Activated CD4-positive, alpha-beta T cell treated with anti-CD3 and anti-CD28 coated beads for 36 hours (primary cell): ENCODE measurements around the gene IDNK. TPM values are rescaled to one million over a fixed set of nuclear protein-coding genes. Genes with fewer than 3 reads are reported as not detected.

Source experiments
- ATAC-seq: fragments of 200-7000 bp; cut with Tn5 transposase; one replicate; pipeline ENCODE4 v1.10.0; 2021; ENCODE audit warnings: mild to moderate bottlenecking, moderate library complexity
- CTCF ChIA-PET: fragments of 350-600 bp; sonication (Branson Sonifier 250); formaldehyde crosslinking; loops from one replicate; lab custom pipeline; 2021; ENCODE audit warnings: antibody characterized with exemption; lab: Charles Lee
- POLR2A ChIA-PET: fragments of 350-600 bp; sonication (Branson Sonifier 250); formaldehyde crosslinking; loops from one replicate; lab custom pipeline; 2021; ENCODE audit warnings: antibody characterized with exemption, inconsistent platforms; lab: Charles Lee
- DNase-seq: peaks from one replicate; pipeline ENCODE4 v3.0.0-alpha.2; 2020
- H3K27ac Mint-ChIP-seq: one replicate; pipeline ENCODE4 v1.8.0; 2021; ENCODE audit warnings: mixed read lengths
- H3K27me3 Mint-ChIP-seq: one replicate; pipeline ENCODE4 v1.8.0; 2021; ENCODE audit warnings: mixed read lengths
- H3K36me3 Mint-ChIP-seq: one replicate; pipeline ENCODE4 v1.8.0; 2021; ENCODE audit warnings: low read depth, mixed read lengths
- H3K4me1 Mint-ChIP-seq: one replicate; pipeline ENCODE4 v1.8.0; 2021; ENCODE audit warnings: mixed read lengths
- H3K4me3 Mint-ChIP-seq: one replicate; pipeline ENCODE4 v1.8.0; 2021; ENCODE audit warnings: mild to moderate bottlenecking, moderate library complexity, mixed read lengths
- H3K9me3 Mint-ChIP-seq: one replicate; pipeline ENCODE4 v1.8.0; 2021; ENCODE audit warnings: low read depth, mixed read lengths
- intact Hi-C, 2 experiments: fragments of 100-400 bp; cut with DNase I in 1 of 2; cut with micrococcal nuclease in 1 of 2; formaldehyde crosslinking; loops; one replicate each; pipeline versions ENCODE4 v1.14.2 to v1.15.1; 2022 to 2024; cut with DNase I, micrococcal nuclease
- total RNA-seq, 2 experiments: library from RNA; stranded (reverse); gene quantifications; one replicate each; pipeline ENCODE4 v1.2.3, GENCODE V29; 2021

Gene IDNK
- total RNA-seq, 2 experiments from 2014 or later: 4.6 to 4.7 TPM

DNA sequence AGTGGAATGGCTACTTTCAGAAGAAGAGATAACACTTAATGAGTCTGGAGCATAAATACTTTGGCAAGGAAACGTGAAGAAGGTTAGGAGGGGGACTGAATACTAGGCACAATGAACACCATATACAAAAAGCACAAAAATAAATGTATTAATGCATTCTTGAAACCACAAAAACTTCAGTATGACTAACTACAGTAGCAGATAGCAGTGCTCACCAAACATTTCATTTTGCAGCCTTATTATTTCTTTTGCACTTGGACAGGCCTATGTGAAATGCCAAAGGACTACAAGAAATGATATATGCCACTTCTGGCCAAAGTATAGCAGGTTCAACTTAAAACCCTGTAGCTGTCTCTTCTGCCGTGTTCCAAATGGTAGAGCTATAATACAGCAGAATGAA is 58.5 kb downstream of the IDNK start:
- Mint-ChIP-seq H3K9me3 (no peaks in the 10 kb centered on the region), H3K4me1 (peaks cover 24% of the 10 kb centered on the region), H3K36me3 (peaks cover 31% of the 10 kb centered on the region), H3K4me3 (no peak overlapping the region), H3K27me3 (no peaks in the 10 kb centered on the region), H3K27ac (no peak overlapping the region)
- intact Hi-C loops: no loop called here
- no peak for DNase-seq
- ChIA-PET POLR2A (no interaction called here), CTCF (interaction anchor here (1.2 to 1.3 kb wide), 2 partner anchors 10 to 14 kb away, joined by 3 read pairs; no protein-coding TSS in a partner anchor)
- no peak for ATAC-seq

DNA sequence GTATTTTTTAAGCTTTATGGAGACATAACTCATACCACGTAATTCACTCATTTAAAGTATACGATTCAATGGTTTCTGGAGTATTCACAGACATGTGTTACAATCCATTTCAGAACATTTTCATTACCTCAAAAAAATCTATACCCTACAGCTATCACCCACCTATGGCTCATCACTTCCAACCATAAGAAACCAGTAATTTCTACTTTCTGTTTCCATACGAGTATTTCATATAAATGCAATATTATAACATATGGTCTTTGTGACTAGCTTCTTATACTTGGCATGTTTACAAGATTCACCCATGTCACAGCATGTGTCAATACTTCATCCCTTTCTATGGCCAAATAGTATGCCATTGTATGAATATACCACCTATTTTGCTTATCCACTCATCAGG is 66.0 kb downstream of the IDNK start:
- intact Hi-C loops: loop anchor here (1.0 kb wide), 1 partner anchor 17 kb away; no protein-coding TSS in a partner anchor
- ATAC-seq: peak; percentile 89

DNA sequence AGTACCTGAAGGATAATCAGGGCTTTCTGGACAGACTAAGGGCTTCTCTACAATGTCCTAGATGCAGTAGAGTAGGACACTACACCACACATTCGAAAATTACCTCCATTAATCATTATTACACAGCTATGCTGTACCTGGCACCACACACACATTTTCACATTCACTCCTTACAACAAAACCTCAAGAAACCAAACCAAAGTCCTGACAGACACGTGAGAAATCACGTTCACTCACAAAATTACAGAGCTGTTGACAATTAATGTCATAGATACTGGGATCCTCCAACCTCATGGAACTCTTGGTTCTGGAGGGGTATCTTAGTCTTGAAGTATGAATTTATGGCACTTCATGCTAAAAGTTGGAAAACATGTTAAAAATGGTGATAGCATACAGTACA is 68.5 kb downstream of the IDNK start:
- Mint-ChIP-seq H3K9me3 (no peaks in the 10 kb centered on the region), H3K27ac (no peak overlapping the region), H3K4me3 (no peak overlapping the region), H3K36me3 (peaks cover 9% of the 10 kb centered on the region), H3K4me1 (peaks cover 77% of the 10 kb centered on the region), H3K27me3 (no peaks in the 10 kb centered on the region)
- ATAC-seq (no peak), DNase-seq (no peak)
- intact Hi-C loops: no loop called here
- ChIA-PET CTCF (interaction anchor here (0.8 to 1.2 kb wide), 5 partner anchors 9 to 71 kb away, joined by 3 to 4 read pairs (median 3); no protein-coding TSS in a partner anchor), POLR2A (interaction anchor here (0.7 to 1.3 kb wide), 3 partner anchors 8 to 17 kb away, joined by 3 to 4 read pairs (median 3); no protein-coding TSS in a partner anchor)

More for the DNA sequence above, 66.0 kb downstream of the IDNK start:
- H3K36me3 Mint-ChIP-seq: peaks cover 8% of the 10 kb centered on the region
- no peaks in the 10 kb centered on the region for H3K27me3 Mint-ChIP-seq
- peak overlapping the region; percentile 61 for H3K27ac Mint-ChIP-seq
- ChIA-PET CTCF (interaction anchor here (0.6 to 1.7 kb wide), 7 partner anchors 9 to 240 kb away, joined by 3 to 7 read pairs (median 3); no protein-coding TSS in a partner anchor), POLR2A (interaction anchor here (1.3 to 1.4 kb wide), 2 partner anchors 11 to 18 kb away, joined by 9 to 10 read pairs; partner anchors contain the start of gene UBQLN1)
- no peak for DNase-seq
- H3K9me3 Mint-ChIP-seq: no peaks in the 10 kb centered on the region
- no peak overlapping the region for H3K4me3 Mint-ChIP-seq
- H3K4me1 Mint-ChIP-seq: peaks cover 71% of the 10 kb centered on the region

Other genes with a start within 250 kb of the IDNK start
- under 1 TPM; 0.35 to 0.46 TPM for gene FRMD3, start 84.7 kb upstream of the IDNK start, total RNA-seq
- 100 to 1,000 TPM in 1 of 2 experiments, 10 to 100 TPM in 1; 88.3 to 116 TPM for gene UBQLN1, start 84.8 kb downstream of the IDNK start, total RNA-seq
- 1 to 10 TPM; 3.3 to 4.2 TPM for gene GKAP1, start 194.6 kb downstream of the IDNK start, total RNA-seq